HCT116 (cell line): ENCODE results near the gene PRR16. TPM values are rescaled to one million over a fixed set of nuclear protein-coding genes. Genes with fewer than 3 reads are reported as not detected.

Experiments used
- ATAC-seq: fragments of 200-7000 bp; cut with Tn5 transposase; 2 replicates; pipeline ENCODE4 v1.9.1; 2020; ENCODE audit warnings: mild to moderate bottlenecking, moderate library complexity
- BruUV-seq: library from RNA; stranded (reverse); fragments of 400-500 nt; replicated peaks from 2 replicates; lab custom pipeline; 2021; lab: Mats Ljungman, UMichigan
- CTCF ChIA-PET: fragments of 300-600 bp; sonication (Branson Sonifier 250); formaldehyde crosslinking; loops from one replicate; lab custom pipeline; 2021; ENCODE audit warnings: antibody characterized with exemption; lab: Charles Lee
- POLR2A ChIA-PET: fragments of 300-600, 350-600 bp; sonication (Branson Sonifier 250); formaldehyde crosslinking; loops from one replicate; lab custom pipeline; 2021; ENCODE audit warnings: antibody characterized with exemption; lab: Charles Lee
- RAD21 ChIA-PET, 2 experiments: fragments of 300-600 bp; sonication (Branson Sonifier 250); formaldehyde crosslinking; loops; one replicate each; lab custom pipeline; 2023; ENCODE audit warnings: low total read pairs in 2 of 2; ENCODE audit not compliant: uncharacterized antibody in 2 of 2, unreplicated experiment in 2 of 2, low non-redundant PET in 1 of 2; lab: Charles Lee
- DNase-seq: peaks from one replicate; pipeline ENCODE4 v3.0.0-alpha.2; 2010; ENCODE audit warnings: low read depth, low spot score
- H2AFZ ChIP-seq: fragments of 200-600 bp; shearing (Covaris generic), sonication (generic); 2 replicates; pipeline ENCODE4 v1.6.1; 2017; ENCODE audit warnings: low read depth, mixed run types, mixed read lengths, antibody characterized with exemption, low read length; ENCODE audit not compliant: poor library complexity, severe bottlenecking
- H3K27ac ChIP-seq: 2 replicates; pipeline ENCODE4 v1.5.1; 2012; ENCODE audit warnings: low read depth, low read length
- H3K27me3 ChIP-seq: fragments of 200-600 bp; sonication (generic); 2 replicates; pipeline ENCODE4 v1.6.1; 2016; ENCODE audit warnings: mixed run types, low read length, mixed read lengths; ENCODE audit not compliant: insufficient read depth
- H3K36me3 ChIP-seq, 2 experiments: fragments of 200-500 bp in 1 of 2; fragments of 200-600 bp in 1 of 2; sonication (Bioruptor generic) in 1 of 2; sonication (generic) in 1 of 2; 2 replicates each; pipeline versions ENCODE4 v1.5.1 to v1.6.1; 2014 to 2016; ENCODE audit warnings: low read length in 2 of 2, inconsistent platforms in 1 of 2, mixed read lengths in 1 of 2, mixed run types in 1 of 2; ENCODE audit not compliant: insufficient read depth in 2 of 2, control insufficient read depth in 1 of 2
- H3K4me1 ChIP-seq, 2 experiments: fragments of 200-600 bp in 1 of 2; sonication (generic) in 1 of 2; 2 replicates each; pipeline versions ENCODE4 v1.5.1 to v1.6.1; 2012 to 2017; ENCODE audit warnings: low read length in 2 of 2, inconsistent platforms in 1 of 2, mild to moderate bottlenecking in 1 of 2, mixed read lengths in 1 of 2, mixed run types in 1 of 2, moderate library complexity in 1 of 2; ENCODE audit not compliant: insufficient read depth in 2 of 2, control insufficient read depth in 1 of 2
- H3K4me2 ChIP-seq: fragments of 200-600 bp; sonication (generic); 2 replicates; pipeline ENCODE4 v1.6.1; 2017; ENCODE audit warnings: mixed run types, low read length, mixed read lengths
- H3K4me3 ChIP-seq, 2 experiments: fragments of 200-600 bp in 1 of 2; sonication (generic) in 1 of 2; replicated peaks in 1 of 2; 2 replicates each; pipeline ENCODE4 v1.5.1; 2011 to 2016; ENCODE audit warnings: low read length in 2 of 2, control low read depth in 1 of 2, low read depth in 1 of 2, mild to moderate bottlenecking in 1 of 2, mixed read lengths in 1 of 2, mixed run types in 1 of 2
- H3K79me2 ChIP-seq: fragments of 200-600 bp; sonication (generic); 2 replicates; pipeline ENCODE4 v1.6.1; 2017; ENCODE audit warnings: mild to moderate bottlenecking, mixed run types, low read length, moderate library complexity, mixed read lengths; ENCODE audit not compliant: insufficient read depth
- H3K9ac ChIP-seq: fragments of 200-600 bp; sonication (generic); 2 replicates; pipeline ENCODE4 v1.6.1; 2016; ENCODE audit warnings: low read length, mixed read lengths
- H3K9me2 ChIP-seq: fragments of 200-600 bp; sonication (generic), shearing (Covaris generic); 2 replicates; pipeline ENCODE4 v1.6.1; 2017; ENCODE audit warnings: mixed run types, mild to moderate bottlenecking, moderate library complexity; ENCODE audit not compliant: insufficient read depth
- H3K9me3 ChIP-seq, 2 experiments: fragments of 200-500 bp in 1 of 2; fragments of 200-600 bp in 1 of 2; sonication (Bioruptor generic) in 1 of 2; sonication (generic) in 1 of 2; 2 replicates each; pipeline ENCODE4 v1.6.1; 2014 to 2017; ENCODE audit warnings: low read length in 2 of 2, mixed read lengths in 2 of 2, inconsistent platforms in 1 of 2, low read depth in 1 of 2, mild to moderate bottlenecking in 1 of 2, mixed run types in 1 of 2, moderate library complexity in 1 of 2; ENCODE audit not compliant: control insufficient read depth in 1 of 2, insufficient read depth in 1 of 2
- H4K20me1 ChIP-seq: fragments of 200-600 bp; sonication (generic), shearing (Covaris generic); 2 replicates; pipeline ENCODE4 v1.6.1; 2017; ENCODE audit warnings: mixed run types, mild to moderate bottlenecking, moderate library complexity; ENCODE audit not compliant: insufficient read depth
- CBX3 ChIP-seq: IDR thresholded peaks from 2 replicates; pipeline ENCODE4 v1.6.1; 2012; ENCODE audit warnings: low read depth
- CEBPB ChIP-seq: IDR thresholded peaks from 2 replicates; pipeline ENCODE4 v1.6.1; 2012; ENCODE audit warnings: low read depth
- EGR1 ChIP-seq: IDR thresholded peaks from 2 replicates; pipeline ENCODE4 v1.6.1; 2012; ENCODE audit warnings: low read depth
- EZH2 ChIP-seq: fragments of 200-600 bp; sonication (generic); IDR thresholded peaks from 2 replicates; pipeline ENCODE4 v1.6.1; 2017; ENCODE audit warnings: antibody characterized with exemption, mixed run types
- EZH2phosphoT487 ChIP-seq: fragments of 200-600 bp; IDR thresholded peaks from 2 replicates; pipeline ENCODE4 v1.6.1; 2018; ENCODE audit warnings: antibody characterized with exemption, borderline replicate concordance
- JUND ChIP-seq: IDR thresholded peaks from 2 replicates; pipeline ENCODE4 v1.6.1; 2012
- POLR2A ChIP-seq: IDR thresholded peaks from 2 replicates; pipeline ENCODE4 v1.7.0; 2011; ENCODE audit warnings: borderline replicate concordance; ENCODE audit not compliant: insufficient read depth, insufficient read length; ENCODE audit errors: extremely low read depth
- POLR2AphosphoS5 ChIP-seq: IDR thresholded peaks from 2 replicates; pipeline ENCODE4 v1.6.1; 2011; ENCODE audit warnings: mild to moderate bottlenecking, low read depth, low read length, moderate library complexity
- RAD21 ChIP-seq: IDR thresholded peaks from 2 replicates; pipeline ENCODE4 v1.6.1; 2012; ENCODE audit warnings: low read depth, mild to moderate bottlenecking
- SIN3A ChIP-seq: IDR thresholded peaks from 2 replicates; pipeline ENCODE4 v1.6.1; 2012; ENCODE audit warnings: low read depth
- SP1 ChIP-seq: IDR thresholded peaks from 2 replicates; pipeline ENCODE4 v1.6.1; 2012; ENCODE audit warnings: low read depth
- SRF ChIP-seq: IDR thresholded peaks from 2 replicates; pipeline ENCODE4 v1.6.1; 2012; ENCODE audit warnings: low read depth
- TCF7L2 ChIP-seq: IDR thresholded peaks from 2 replicates; pipeline ENCODE4 v1.7.0; 2011; ENCODE audit warnings: borderline replicate concordance, inconsistent platforms; ENCODE audit not compliant: insufficient read depth, insufficient read length; ENCODE audit errors: extremely low read depth
- YY1 ChIP-seq: IDR thresholded peaks from 2 replicates; pipeline ENCODE4 v1.6.1; 2011; ENCODE audit warnings: low read length, low read depth, moderate library complexity, mild to moderate bottlenecking; ENCODE audit not compliant: insufficient replicate concordance; ENCODE audit errors: extremely low read depth
- ZFX ChIP-seq: fragments of 450-650 bp; IDR thresholded peaks from 2 replicates; pipeline ENCODE4 v1.6.1; 2017
- ZNF274 ChIP-seq: fragments of 200-500 bp; sonication (Bioruptor generic); IDR thresholded peaks from 2 replicates; pipeline ENCODE4 v1.6.1; 2014; ENCODE audit warnings: mild to moderate bottlenecking, low read depth, low read length, inconsistent platforms
- intact Hi-C: fragments of 100-400 bp; cut with micrococcal nuclease; formaldehyde crosslinking; loops from 2 replicates; pipeline ENCODE4 v1.10.0; 2022
- total RNA-seq: library from RNA; stranded (reverse); gene quantifications from one replicate; pipeline ENCODE4 v1.2.1, GENCODE V29; 2021; ENCODE audit not compliant: unreplicated experiment
- TF ChIP-seq, protein P1 (sequence below): IDR thresholded peaks from 2 replicates; pipeline ENCODE4 v1.6.1; 2011; ENCODE audit warnings: mild to moderate bottlenecking, low read length, moderate library complexity; ENCODE audit not compliant: insufficient replicate concordance; ENCODE audit errors: extremely low read depth
- TF ChIP-seq, protein P2 (sequence below): IDR thresholded peaks from 2 replicates; pipeline ENCODE4 v1.6.1; 2012
- TF ChIP-seq, protein P3 (sequence below): IDR thresholded peaks from 2 replicates; pipeline ENCODE4 v1.6.1; 2012
- TF ChIP-seq, protein P4 (sequence below): IDR thresholded peaks from 2 replicates; pipeline ENCODE4 v1.6.1; 2012; ENCODE audit warnings: low read depth

PRR16 gene
- total RNA-seq, 1 experiment from 2014 or later, result 0.42 TPM

DNA sequence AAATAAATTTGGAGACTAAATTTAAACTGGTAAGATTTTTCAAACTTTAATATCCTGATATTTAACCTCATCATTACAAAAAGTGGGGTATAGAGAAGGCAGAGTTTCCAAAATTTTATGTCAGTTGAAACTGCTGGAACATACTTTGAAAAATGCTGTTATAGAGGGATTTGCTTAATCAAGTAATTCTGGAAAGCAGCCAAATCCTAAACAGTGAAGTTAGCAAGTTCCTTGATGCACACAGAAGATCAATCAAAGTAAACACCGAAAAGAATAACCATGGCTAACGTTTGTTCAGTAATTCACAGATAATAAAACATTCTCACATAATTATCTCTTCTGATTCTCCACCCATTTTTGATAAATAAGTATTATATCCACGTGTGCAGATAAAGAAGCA lies 8.1 kb upstream of the PRR16 start:
- no TSS peak for BruUV-seq
- ChIA-PET POLR2A (no interaction called here), CTCF (no interaction called here), RAD21 (no interaction called here)
- no peaks in the 10 kb centered on the region for H4K20me1 ChIP-seq
- H3K9me3 ChIP-seq, result no peaks in the 10 kb centered on the region
- DNase-seq, result no peak
- no peaks in the 10 kb centered on the region for H3K79me2 ChIP-seq
- no peaks in the 10 kb centered on the region for H3K9me2 ChIP-seq
- no peaks in the 10 kb centered on the region for H3K36me3 ChIP-seq
- 0 out of 4 replicates have a peak, but pooled peaks cover 0 to 4% of the 10 kb centered on the region in 2 experiments for H3K4me1 ChIP-seq
- no peaks in the 10 kb centered on the region for H3K27me3 ChIP-seq
- no peak overlapping the region for H3K9ac ChIP-seq
- H3K4me3 ChIP-seq, result no peak overlapping the region
- intact Hi-C loops, result loop anchor here (5.0 kb wide), 1 partner anchor 514 kb away; no protein-coding TSS in a partner anchor
- ATAC-seq, result no peak
- H2AFZ ChIP-seq, result no peak overlapping the region
- H3K4me2 ChIP-seq, result no peak overlapping the region
- no peak for TF ChIP-seq JUND
- TF ChIP-seq EZH2, result no peak
- TF ChIP-seq ZNF274, result no peak
- TF ChIP-seq EZH2phosphoT487, result no peak
- TF ChIP-seq EGR1, result no peak
- TF ChIP-seq, protein P1, sequence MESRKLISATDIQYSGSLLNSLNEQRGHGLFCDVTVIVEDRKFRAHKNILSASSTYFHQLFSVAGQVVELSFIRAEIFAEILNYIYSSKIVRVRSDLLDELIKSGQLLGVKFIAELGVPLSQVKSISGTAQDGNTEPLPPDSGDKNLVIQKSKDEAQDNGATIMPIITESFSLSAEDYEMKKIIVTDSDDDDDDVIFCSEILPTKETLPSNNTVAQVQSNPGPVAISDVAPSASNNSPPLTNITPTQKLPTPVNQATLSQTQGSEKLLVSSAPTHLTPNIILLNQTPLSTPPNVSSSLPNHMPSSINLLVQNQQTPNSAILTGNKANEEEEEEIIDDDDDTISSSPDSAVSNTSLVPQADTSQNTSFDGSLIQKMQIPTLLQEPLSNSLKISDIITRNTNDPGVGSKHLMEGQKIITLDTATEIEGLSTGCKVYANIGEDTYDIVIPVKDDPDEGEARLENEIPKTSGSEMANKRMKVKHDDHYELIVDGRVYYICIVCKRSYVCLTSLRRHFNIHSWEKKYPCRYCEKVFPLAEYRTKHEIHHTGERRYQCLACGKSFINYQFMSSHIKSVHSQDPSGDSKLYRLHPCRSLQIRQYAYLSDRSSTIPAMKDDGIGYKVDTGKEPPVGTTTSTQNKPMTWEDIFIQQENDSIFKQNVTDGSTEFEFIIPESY, result no peak
- TF ChIP-seq SIN3A, result no peak
- TF ChIP-seq, protein P2, sequence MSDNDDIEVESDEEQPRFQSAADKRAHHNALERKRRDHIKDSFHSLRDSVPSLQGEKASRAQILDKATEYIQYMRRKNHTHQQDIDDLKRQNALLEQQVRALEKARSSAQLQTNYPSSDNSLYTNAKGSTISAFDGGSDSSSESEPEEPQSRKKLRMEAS, result no peak
- TF ChIP-seq, protein P3, sequence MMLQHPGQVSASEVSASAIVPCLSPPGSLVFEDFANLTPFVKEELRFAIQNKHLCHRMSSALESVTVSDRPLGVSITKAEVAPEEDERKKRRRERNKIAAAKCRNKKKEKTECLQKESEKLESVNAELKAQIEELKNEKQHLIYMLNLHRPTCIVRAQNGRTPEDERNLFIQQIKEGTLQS, result no peak
- no peak for TF ChIP-seq TCF7L2
- no peak for TF ChIP-seq CBX3
- no peak for TF ChIP-seq SRF
- no peak for TF ChIP-seq RAD21
- TF ChIP-seq CEBPB, result no peak
- no peak for TF ChIP-seq POLR2A
- no peak for TF ChIP-seq POLR2AphosphoS5
- TF ChIP-seq SP1, result no peak
- no peak for TF ChIP-seq ZFX
- TF ChIP-seq, protein P4, sequence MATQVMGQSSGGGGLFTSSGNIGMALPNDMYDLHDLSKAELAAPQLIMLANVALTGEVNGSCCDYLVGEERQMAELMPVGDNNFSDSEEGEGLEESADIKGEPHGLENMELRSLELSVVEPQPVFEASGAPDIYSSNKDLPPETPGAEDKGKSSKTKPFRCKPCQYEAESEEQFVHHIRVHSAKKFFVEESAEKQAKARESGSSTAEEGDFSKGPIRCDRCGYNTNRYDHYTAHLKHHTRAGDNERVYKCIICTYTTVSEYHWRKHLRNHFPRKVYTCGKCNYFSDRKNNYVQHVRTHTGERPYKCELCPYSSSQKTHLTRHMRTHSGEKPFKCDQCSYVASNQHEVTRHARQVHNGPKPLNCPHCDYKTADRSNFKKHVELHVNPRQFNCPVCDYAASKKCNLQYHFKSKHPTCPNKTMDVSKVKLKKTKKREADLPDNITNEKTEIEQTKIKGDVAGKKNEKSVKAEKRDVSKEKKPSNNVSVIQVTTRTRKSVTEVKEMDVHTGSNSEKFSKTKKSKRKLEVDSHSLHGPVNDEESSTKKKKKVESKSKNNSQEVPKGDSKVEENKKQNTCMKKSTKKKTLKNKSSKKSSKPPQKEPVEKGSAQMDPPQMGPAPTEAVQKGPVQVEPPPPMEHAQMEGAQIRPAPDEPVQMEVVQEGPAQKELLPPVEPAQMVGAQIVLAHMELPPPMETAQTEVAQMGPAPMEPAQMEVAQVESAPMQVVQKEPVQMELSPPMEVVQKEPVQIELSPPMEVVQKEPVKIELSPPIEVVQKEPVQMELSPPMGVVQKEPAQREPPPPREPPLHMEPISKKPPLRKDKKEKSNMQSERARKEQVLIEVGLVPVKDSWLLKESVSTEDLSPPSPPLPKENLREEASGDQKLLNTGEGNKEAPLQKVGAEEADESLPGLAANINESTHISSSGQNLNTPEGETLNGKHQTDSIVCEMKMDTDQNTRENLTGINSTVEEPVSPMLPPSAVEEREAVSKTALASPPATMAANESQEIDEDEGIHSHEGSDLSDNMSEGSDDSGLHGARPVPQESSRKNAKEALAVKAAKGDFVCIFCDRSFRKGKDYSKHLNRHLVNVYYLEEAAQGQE, result no peak
- no peak for TF ChIP-seq YY1
- TF ChIP-seq, all 23 proteins: peak for 0
- H3K27ac ChIP-seq, result no peak overlapping the region
